ENCODE data around the gene TWF2. TPM values are rescaled to one million over a fixed set of nuclear protein-coding genes. Genes with fewer than 3 reads are reported as not detected.

Gene TWF2
- total and polyA plus RNA-seq, 2 of the 13 experiments (the other 11 are each of a cell fraction or from before 2014, with no cell fraction given): 45.5 to 108 TPM

DNA sequence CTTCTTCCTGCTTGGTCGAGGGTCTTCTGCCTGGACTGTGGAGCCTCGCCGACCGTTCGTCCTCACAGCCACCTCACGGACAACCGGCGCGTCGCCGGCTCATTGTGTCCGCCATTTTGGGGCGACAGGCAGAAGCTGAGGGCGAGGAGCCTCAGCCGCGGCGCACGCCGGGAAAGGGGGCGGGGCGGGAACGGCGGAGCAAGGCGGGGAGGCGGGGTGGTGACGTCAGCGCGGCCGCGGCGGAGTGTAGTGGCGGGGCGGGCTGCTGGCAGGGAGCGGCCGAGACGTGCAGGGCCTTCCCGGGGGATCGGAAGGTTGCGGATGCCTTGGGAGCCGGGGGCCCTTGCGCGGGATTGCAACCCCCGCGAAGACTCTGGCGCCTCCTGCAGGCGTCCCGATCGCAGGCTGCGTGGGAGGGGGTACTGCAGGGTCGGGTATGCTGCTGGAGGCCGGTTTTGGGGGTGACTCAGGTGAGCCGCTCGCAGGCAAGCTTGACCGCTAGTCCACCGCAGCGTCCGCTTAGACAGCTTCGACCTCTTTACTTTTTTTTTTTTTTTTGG is 39.6 kb upstream of the TWF2 start, which contains the start of gene WDR82 (continued):
- TF ChIP-seq KLF9 (CRISPR knock-in tag; IDR thresholded peaks at IDR 0.05; ENCODE audit: low read depth) (no peak), ZNF460 (CRISPR knock-in tag; IDR thresholded peaks at IDR 0.05; ENCODE audit: borderline replicate concordance) (no peak), SMC3 (IDR thresholded peaks at IDR 0.05; ENCODE audit: low read length) (no peak), ZNF484 (CRISPR knock-in tag; IDR thresholded peaks at IDR 0.05; ENCODE audit: borderline replicate concordance, low read depth) (no peak), DR1 (CRISPR knock-in tag; IDR thresholded peaks at IDR 0.05) (peak; percentile 65; the same call in 1 of the 2 replicates), ZNF747 (CRISPR knock-in tag; IDR thresholded peaks at IDR 0.05; ENCODE audit: borderline replicate concordance) (peak; percentile 42; the same call in 1 of the 2 replicates), ZNF367 (CRISPR knock-in tag; IDR thresholded peaks at IDR 0.05; ENCODE audit: borderline replicate concordance) (no peak), GTF2F1 (IDR thresholded peaks at IDR 0.05; ENCODE audit: low read length) (no peak), ZNF749 (CRISPR knock-in tag; IDR thresholded peaks at IDR 0.05; ENCODE audit: borderline replicate concordance) (no peak)
- TF ChIP-seq, protein P1, sequence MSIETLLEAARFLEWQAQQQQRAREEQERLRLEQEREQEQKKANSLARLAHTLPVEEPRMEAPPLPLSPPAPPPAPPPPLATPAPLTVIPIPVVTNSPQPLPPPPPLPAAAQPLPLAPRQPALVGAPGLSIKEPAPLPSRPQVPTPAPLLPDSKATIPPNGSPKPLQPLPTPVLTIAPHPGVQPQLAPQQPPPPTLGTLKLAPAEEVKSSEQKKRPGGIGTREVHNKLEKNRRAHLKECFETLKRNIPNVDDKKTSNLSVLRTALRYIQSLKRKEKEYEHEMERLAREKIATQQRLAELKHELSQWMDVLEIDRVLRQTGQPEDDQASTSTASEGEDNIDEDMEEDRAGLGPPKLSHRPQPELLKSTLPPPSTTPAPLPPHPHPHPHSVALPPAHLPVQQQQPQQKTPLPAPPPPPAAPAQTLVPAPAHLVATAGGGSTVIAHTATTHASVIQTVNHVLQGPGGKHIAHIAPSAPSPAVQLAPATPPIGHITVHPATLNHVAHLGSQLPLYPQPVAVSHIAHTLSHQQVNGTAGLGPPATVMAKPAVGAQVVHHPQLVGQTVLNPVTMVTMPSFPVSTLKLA (IDR thresholded peaks at IDR 0.05): no peak
- TF ChIP-seq, protein P2, sequence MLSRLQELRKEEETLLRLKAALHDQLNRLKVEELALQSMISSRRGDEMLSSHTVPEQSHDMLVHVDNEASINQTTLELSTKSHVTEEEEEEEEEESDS (CRISPR knock-in tag; IDR thresholded peaks at IDR 0.05; ENCODE audit: borderline replicate concordance): 0 out of 2 replicates have a peak, but pooled peaks have one; percentile 16
- TF ChIP-seq, protein P3, sequence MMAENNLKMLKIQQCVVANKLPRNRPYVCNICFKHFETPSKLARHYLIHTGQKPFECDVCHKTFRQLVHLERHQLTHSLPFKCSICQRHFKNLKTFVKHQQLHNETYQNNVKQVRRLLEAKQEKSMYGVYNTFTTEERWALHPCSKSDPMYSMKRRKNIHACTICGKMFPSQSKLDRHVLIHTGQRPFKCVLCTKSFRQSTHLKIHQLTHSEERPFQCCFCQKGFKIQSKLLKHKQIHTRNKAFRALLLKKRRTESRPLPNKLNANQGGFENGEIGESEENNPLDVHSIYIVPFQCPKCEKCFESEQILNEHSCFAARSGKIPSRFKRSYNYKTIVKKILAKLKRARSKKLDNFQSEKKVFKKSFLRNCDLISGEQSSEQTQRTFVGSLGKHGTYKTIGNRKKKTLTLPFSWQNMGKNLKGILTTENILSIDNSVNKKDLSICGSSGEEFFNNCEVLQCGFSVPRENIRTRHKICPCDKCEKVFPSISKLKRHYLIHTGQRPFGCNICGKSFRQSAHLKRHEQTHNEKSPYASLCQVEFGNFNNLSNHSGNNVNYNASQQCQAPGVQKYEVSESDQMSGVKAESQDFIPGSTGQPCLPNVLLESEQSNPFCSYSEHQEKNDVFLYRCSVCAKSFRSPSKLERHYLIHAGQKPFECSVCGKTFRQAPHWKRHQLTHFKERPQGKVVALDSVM (CRISPR knock-in tag; IDR thresholded peaks at IDR 0.05): 0 out of 2 replicates have a peak, but pooled peaks have one; percentile 1
- TF ChIP-seq, protein P4, sequence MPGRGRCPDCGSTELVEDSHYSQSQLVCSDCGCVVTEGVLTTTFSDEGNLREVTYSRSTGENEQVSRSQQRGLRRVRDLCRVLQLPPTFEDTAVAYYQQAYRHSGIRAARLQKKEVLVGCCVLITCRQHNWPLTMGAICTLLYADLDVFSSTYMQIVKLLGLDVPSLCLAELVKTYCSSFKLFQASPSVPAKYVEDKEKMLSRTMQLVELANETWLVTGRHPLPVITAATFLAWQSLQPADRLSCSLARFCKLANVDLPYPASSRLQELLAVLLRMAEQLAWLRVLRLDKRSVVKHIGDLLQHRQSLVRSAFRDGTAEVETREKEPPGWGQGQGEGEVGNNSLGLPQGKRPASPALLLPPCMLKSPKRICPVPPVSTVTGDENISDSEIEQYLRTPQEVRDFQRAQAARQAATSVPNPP (CRISPR knock-in tag; IDR thresholded peaks at IDR 0.05): no peak
- TF ChIP-seq, protein P5, sequence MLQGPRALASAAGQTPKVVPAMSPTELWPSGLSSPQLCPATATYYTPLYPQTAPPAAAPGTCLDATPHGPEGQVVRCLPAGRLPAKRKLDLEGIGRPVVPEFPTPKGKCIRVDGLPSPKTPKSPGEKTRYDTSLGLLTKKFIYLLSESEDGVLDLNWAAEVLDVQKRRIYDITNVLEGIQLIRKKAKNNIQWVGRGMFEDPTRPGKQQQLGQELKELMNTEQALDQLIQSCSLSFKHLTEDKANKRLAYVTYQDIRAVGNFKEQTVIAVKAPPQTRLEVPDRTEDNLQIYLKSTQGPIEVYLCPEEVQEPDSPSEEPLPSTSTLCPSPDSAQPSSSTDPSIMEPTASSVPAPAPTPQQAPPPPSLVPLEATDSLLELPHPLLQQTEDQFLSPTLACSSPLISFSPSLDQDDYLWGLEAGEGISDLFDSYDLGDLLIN (CRISPR knock-in tag; IDR thresholded peaks at IDR 0.05; ENCODE audit: borderline replicate concordance): no peak
- TF ChIP-seq, protein P6, sequence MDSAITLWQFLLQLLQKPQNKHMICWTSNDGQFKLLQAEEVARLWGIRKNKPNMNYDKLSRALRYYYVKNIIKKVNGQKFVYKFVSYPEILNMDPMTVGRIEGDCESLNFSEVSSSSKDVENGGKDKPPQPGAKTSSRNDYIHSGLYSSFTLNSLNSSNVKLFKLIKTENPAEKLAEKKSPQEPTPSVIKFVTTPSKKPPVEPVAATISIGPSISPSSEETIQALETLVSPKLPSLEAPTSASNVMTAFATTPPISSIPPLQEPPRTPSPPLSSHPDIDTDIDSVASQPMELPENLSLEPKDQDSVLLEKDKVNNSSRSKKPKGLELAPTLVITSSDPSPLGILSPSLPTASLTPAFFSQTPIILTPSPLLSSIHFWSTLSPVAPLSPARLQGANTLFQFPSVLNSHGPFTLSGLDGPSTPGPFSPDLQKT (CRISPR knock-in tag; IDR thresholded peaks at IDR 0.05; ENCODE audit: borderline replicate concordance): no peak
- TF ChIP-seq, protein P7, sequence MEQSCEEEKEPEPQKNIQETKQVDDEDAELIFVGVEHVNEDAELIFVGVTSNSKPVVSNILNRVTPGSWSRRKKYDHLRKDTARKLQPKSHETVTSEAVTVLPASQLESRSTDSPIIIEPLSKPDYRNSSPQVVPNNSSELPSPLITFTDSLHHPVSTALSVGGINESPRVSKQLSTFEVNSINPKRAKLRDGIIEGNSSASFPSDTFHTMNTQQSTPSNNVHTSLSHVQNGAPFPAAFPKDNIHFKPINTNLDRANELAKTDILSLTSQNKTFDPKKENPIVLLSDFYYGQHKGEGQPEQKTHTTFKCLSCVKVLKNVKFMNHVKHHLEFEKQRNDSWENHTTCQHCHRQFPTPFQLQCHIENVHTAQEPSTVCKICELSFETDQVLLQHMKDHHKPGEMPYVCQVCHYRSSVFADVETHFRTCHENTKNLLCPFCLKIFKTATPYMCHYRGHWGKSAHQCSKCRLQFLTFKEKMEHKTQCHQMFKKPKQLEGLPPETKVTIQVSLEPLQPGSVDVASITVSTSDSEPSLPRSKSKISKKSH (CRISPR knock-in tag; IDR thresholded peaks at IDR 0.05; ENCODE audit: borderline replicate concordance): no peak; the same call in 1 of the 2 replicates
